BLaER1 (cell line): ENCODE data around the gene CLCF1.
A peak's percentile ranks its signal among the peaks of the same experiment; 100 is the strongest.

Experiments
- H3K27ac ChIP-seq: shearing (Covaris generic); formaldehyde crosslinking; 2 replicates; pipeline ENCODE4 v1.8.1; 2022
- H3K27me3 ChIP-seq: shearing (Covaris generic); formaldehyde crosslinking; 2 replicates; pipeline ENCODE4 v1.8.1; 2022
- H3K36me3 ChIP-seq: shearing (Covaris generic); formaldehyde crosslinking; 2 replicates; pipeline ENCODE4 v1.8.1; 2022
- H3K4me1 ChIP-seq: shearing (Covaris generic); formaldehyde crosslinking; 2 replicates; pipeline ENCODE4 v1.8.1; 2022
- H3K4me2 ChIP-seq: shearing (Covaris generic); formaldehyde crosslinking; 2 replicates; pipeline ENCODE4 v1.8.1; 2022
- H3K4me3 ChIP-seq: shearing (Covaris generic); formaldehyde crosslinking; 2 replicates; pipeline ENCODE4 v1.8.1; 2022
- H3K9ac ChIP-seq: shearing (Covaris generic); formaldehyde crosslinking; 2 replicates; pipeline ENCODE4 v1.8.1; 2022
- H3K9me3 ChIP-seq: shearing (Covaris generic); formaldehyde crosslinking; 2 replicates; pipeline ENCODE4 v1.8.1; 2022
- H4K20me1 ChIP-seq: shearing (Covaris generic); formaldehyde crosslinking; 2 replicates; pipeline ENCODE4 v1.8.1; 2022
- Cebpa-rat ChIP-seq: shearing (Covaris generic); IDR thresholded peaks from 2 replicates; pipeline ENCODE4 v1.8.1; 2022

Gene CLCF1

GRCh38 chr11:67357831-67358670, 15.3 kb downstream of the CLCF1 start:
- H3K4me1 ChIP-seq = peaks cover 43% of the 10 kb centered on the region
- no peak overlapping the region; the same call in 1 of the 2 replicates for H3K4me2 ChIP-seq
- no peaks in the 10 kb centered on the region for H3K9me3 ChIP-seq
- no peak overlapping the region for H3K27ac ChIP-seq
- no peak for TF ChIP-seq Cebpa-rat
- H3K36me3 ChIP-seq = no peaks in the 10 kb centered on the region
- no peak overlapping the region for H3K4me3 ChIP-seq
- H3K27me3 ChIP-seq = 0 out of 2 replicates have a peak, but pooled peaks cover 9% of the 10 kb centered on the region
- no peaks in the 10 kb centered on the region for H4K20me1 ChIP-seq
- H3K9ac ChIP-seq = no peak overlapping the region

- H3K4me3 ChIP-seq = peak overlapping the region; percentile 43; the same call in 1 of the 2 replicates
- no peaks in the 10 kb centered on the region for H4K20me1 ChIP-seq
- H3K27me3 ChIP-seq = 0 out of 2 replicates have a peak, but pooled peaks cover 9% of the 10 kb centered on the region
- H3K9me3 ChIP-seq = no peaks in the 10 kb centered on the region
- peak overlapping the region; percentile 99 for H3K4me2 ChIP-seq
- no peak for TF ChIP-seq Cebpa-rat
- H3K27ac ChIP-seq = peak overlapping the region; percentile 95
- peaks cover 54% of the 10 kb centered on the region for H3K4me1 ChIP-seq
- H3K36me3 ChIP-seq = no peaks in the 10 kb centered on the region
- peak overlapping the region; percentile 71 for H3K9ac ChIP-seq
Observed at GRCh38 chr11:67356864-67357561, 16.4 kb downstream of the CLCF1 start.

- H4K20me1 ChIP-seq = no peaks in the 10 kb centered on the region
- TF ChIP-seq Cebpa-rat = no peak
- peak overlapping the region; percentile 95 for H3K27ac ChIP-seq
- H3K4me2 ChIP-seq = peak overlapping the region; percentile 99
- peaks cover 60% of the 10 kb centered on the region for H3K4me1 ChIP-seq
- H3K36me3 ChIP-seq = no peaks in the 10 kb centered on the region
- no peaks in the 10 kb centered on the region for H3K9me3 ChIP-seq
- H3K9ac ChIP-seq = peak overlapping the region; percentile 71
- peak overlapping the region; percentile 43; the same call in 1 of the 2 replicates for H3K4me3 ChIP-seq
- 0 out of 2 replicates have a peak, but pooled peaks cover 3% of the 10 kb centered on the region for H3K27me3 ChIP-seq
Observed at GRCh38 chr11:67356387-67356863, 17.0 kb downstream of the CLCF1 start.

GRCh38 chr11:67355794-67356386, 17.5 kb downstream of the CLCF1 start:
- no peaks in the 10 kb centered on the region for H3K27me3 ChIP-seq
- H3K4me1 ChIP-seq = peaks cover 65% of the 10 kb centered on the region
- peak overlapping the region; percentile 95 for H3K27ac ChIP-seq
- H3K4me3 ChIP-seq = peak overlapping the region; percentile 43; the same call in 1 of the 2 replicates
- no peaks in the 10 kb centered on the region for H4K20me1 ChIP-seq
- H3K9me3 ChIP-seq = no peaks in the 10 kb centered on the region
- TF ChIP-seq Cebpa-rat = no peak
- peak overlapping the region; percentile 71 for H3K9ac ChIP-seq
- H3K36me3 ChIP-seq = no peaks in the 10 kb centered on the region
- peak overlapping the region; percentile 99 for H3K4me2 ChIP-seq

GRCh38 chr11:67355023-67355793, 18.2 kb downstream of the CLCF1 start:
- peak overlapping the region; percentile 99 for H3K4me2 ChIP-seq
- H3K9me3 ChIP-seq = no peaks in the 10 kb centered on the region
- no peaks in the 10 kb centered on the region for H3K36me3 ChIP-seq
- no peaks in the 10 kb centered on the region for H4K20me1 ChIP-seq
- H3K4me1 ChIP-seq = peaks cover 72% of the 10 kb centered on the region
- no peak overlapping the region; the same call in 1 of the 2 replicates for H3K4me3 ChIP-seq
- no peak for TF ChIP-seq Cebpa-rat
- H3K27me3 ChIP-seq = no peaks in the 10 kb centered on the region
- peak overlapping the region; percentile 71 for H3K9ac ChIP-seq
- peak overlapping the region; percentile 95 for H3K27ac ChIP-seq

- Histone ChIP-seq H3K4me1 (peaks cover 80% of the 10 kb centered on the region), H4K20me1 (no peaks in the 10 kb centered on the region), H3K36me3 (no peaks in the 10 kb centered on the region), H3K27ac (peak overlapping the region; percentile 95), H3K9ac (peak overlapping the region; percentile 71), H3K4me3 (peak overlapping the region; percentile 75), H3K27me3 (no peaks in the 10 kb centered on the region), H3K4me2 (peak overlapping the region; percentile 99), H3K9me3 (no peaks in the 10 kb centered on the region)
- TF ChIP-seq Cebpa-rat = no peak
Observed at GRCh38 chr11:67354075-67355022, 19.0 kb downstream of the CLCF1 start.

GRCh38 chr11:67353317-67354074, 19.9 kb downstream of the CLCF1 start, which contains the start of gene POLD4:
Gene POLD4, minus strand, starts transcription at chr11:67353546. Its CDS starts 147 bp downstream, at chr11:67353399.
- Histone ChIP-seq H3K9me3 (no peaks in the 10 kb centered on the region), H4K20me1 (no peaks in the 10 kb centered on the region), H3K36me3 (no peaks in the 10 kb centered on the region), H3K27me3 (no peaks in the 10 kb centered on the region), H3K4me2 (peak within 1 kb of the TSS; percentile 99), H3K9ac (peak within 1 kb of the TSS; percentile 87), H3K4me3 (peak within 1 kb of the TSS; percentile 75), H3K4me1 (peaks cover 80% of the 10 kb centered on the region), H3K27ac (peak within 1 kb of the TSS; percentile 95)
- TF ChIP-seq Cebpa-rat = no peak
